ENCODE data around the gene TMEM131.
A peak's percentile ranks its signal among the peaks of the same experiment; 100 is the strongest.

Gene TMEM131

GRCh38 chr2:98006378-98006777 is 10.6 kb upstream of the TMEM131 start:
- Mint-ChIP-seq H3K4me1 (ENCODE audit: low read depth) (peaks cover 10% of the 10 kb centered on the region), H3K36me3 (ENCODE audit: low read depth) (no peaks in the 10 kb centered on the region), H3K27ac (no peak overlapping the region), H3K4me3 (no peak overlapping the region), H3K9me3 (no peaks in the 10 kb centered on the region), H3K27me3 (no peaks in the 10 kb centered on the region)
- no peak for DNase-seq

DNA sequence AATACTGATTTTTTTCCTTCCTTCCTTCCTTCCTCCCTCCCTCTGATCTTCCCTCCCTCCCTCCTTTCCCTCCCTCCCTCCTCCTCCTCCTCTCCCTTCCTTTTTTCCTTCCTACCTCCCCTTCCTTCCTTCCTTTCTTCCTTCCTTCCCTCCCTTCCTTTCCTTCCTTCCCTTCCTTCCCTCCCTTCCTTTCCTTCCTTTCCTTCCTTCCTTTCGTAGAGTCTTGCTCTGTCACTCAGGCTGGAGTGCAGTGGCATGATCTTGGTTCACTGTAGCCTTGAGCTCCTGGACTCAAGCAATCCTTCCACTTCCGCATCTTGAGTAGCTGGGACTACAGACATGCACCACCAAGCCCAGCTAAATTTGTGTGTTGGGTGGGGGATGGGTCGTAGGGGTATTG is 8.9 kb upstream of the TMEM131 start:
- no peaks in the 10 kb centered on the region for H3K27me3 Mint-ChIP-seq
- peaks cover under 1% of the 10 kb centered on the region for H3K4me1 Mint-ChIP-seq (ENCODE audit: low read depth)
- H3K36me3 Mint-ChIP-seq (ENCODE audit: low read depth) = no peaks in the 10 kb centered on the region
- H3K9me3 Mint-ChIP-seq = no peaks in the 10 kb centered on the region
- no peak overlapping the region for H3K27ac Mint-ChIP-seq
- H3K4me3 Mint-ChIP-seq = no peak overlapping the region
- DNase-seq = no peak

GRCh38 chr2:98004047-98004446 is 8.3 kb upstream of the TMEM131 start:
- no peaks in the 10 kb centered on the region for H3K27me3 Mint-ChIP-seq
- no peak for DNase-seq
- H3K9me3 Mint-ChIP-seq = no peaks in the 10 kb centered on the region
- no peak overlapping the region for H3K27ac Mint-ChIP-seq
- no peaks in the 10 kb centered on the region for H3K36me3 Mint-ChIP-seq (ENCODE audit: low read depth)
- H3K4me3 Mint-ChIP-seq = no peak overlapping the region
- no peaks in the 10 kb centered on the region for H3K4me1 Mint-ChIP-seq (ENCODE audit: low read depth)

- H3K27ac Mint-ChIP-seq = no peak overlapping the region
- H3K4me3 Mint-ChIP-seq = no peak overlapping the region
- H3K36me3 Mint-ChIP-seq (ENCODE audit: low read depth) = peaks cover 4% of the 10 kb centered on the region
- H3K27me3 Mint-ChIP-seq = no peaks in the 10 kb centered on the region
- H3K4me1 Mint-ChIP-seq (ENCODE audit: low read depth) = peaks cover 8% of the 10 kb centered on the region
- no peak for DNase-seq
- H3K9me3 Mint-ChIP-seq = no peaks in the 10 kb centered on the region
Measured at GRCh38 chr2:97999536-97999935, 3.8 kb upstream of the TMEM131 start.

- Mint-ChIP-seq H3K4me3 (no peak overlapping the region), H3K4me1 (ENCODE audit: low read depth) (peaks cover 17% of the 10 kb centered on the region)
Measured at GRCh38 chr2:97998431-97999005, 2.8 kb upstream of the TMEM131 start.

DNA sequence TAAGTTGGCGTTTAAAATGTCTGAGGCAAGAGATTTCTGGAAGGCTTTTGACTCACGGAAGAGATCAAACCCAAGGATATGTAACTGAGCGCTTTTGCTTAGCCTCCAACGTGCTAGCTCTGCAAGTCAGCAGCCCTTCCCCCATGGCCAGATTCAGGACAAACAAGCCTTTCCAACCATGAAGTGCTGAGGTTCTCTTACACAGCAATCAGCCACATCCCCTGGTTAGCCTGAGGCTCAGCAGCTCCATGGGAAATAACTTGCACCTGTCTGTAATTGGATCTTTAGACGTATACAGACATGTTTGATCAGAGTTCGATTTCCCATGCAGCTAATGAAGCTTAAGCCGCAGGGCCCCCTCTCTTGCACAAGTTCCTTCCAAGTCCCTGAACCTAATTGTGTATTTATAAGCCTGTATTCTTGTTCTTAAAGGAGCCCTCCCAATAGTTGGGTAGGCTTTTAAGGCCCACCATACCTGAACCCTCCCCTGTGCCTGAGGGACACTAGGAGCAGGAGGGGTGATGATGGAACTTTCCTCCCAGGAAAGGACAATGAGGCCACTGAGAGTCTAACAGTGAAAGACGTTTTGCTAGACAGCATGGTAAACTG is 2.1 kb upstream of the TMEM131 start:
- peaks cover 4% of the 10 kb centered on the region for H3K36me3 Mint-ChIP-seq (ENCODE audit: low read depth)
- peaks cover 24% of the 10 kb centered on the region for H3K4me1 Mint-ChIP-seq (ENCODE audit: low read depth)
- no peaks in the 10 kb centered on the region for H3K27me3 Mint-ChIP-seq
- H3K4me3 Mint-ChIP-seq = no peak overlapping the region
- H3K9me3 Mint-ChIP-seq = no peaks in the 10 kb centered on the region
- no peak overlapping the region for H3K27ac Mint-ChIP-seq
- no peak for DNase-seq

More at GRCh38 chr2:97998431-97999005, 2.8 kb upstream of the TMEM131 start:
- DNase-seq = no peak
- Mint-ChIP-seq H3K36me3 (ENCODE audit: low read depth) (peaks cover 4% of the 10 kb centered on the region), H3K27me3 (no peaks in the 10 kb centered on the region), H3K9me3 (no peaks in the 10 kb centered on the region), H3K27ac (no peak overlapping the region)

GRCh38 chr2:97996679-97997078 is 931 bp upstream of the TMEM131 start:
- Mint-ChIP-seq H3K9me3 (no peaks in the 10 kb centered on the region), H3K27me3 (no peaks in the 10 kb centered on the region), H3K4me1 (ENCODE audit: low read depth) (peaks cover 34% of the 10 kb centered on the region), H3K36me3 (ENCODE audit: low read depth) (peaks cover 4% of the 10 kb centered on the region), H3K27ac (peak overlapping the region; percentile 95), H3K4me3 (peak overlapping the region; percentile 82)
- DNase-seq = no peak

- H3K27ac Mint-ChIP-seq = peak overlapping the region; percentile 95
- H3K4me1 Mint-ChIP-seq (ENCODE audit: low read depth) = peaks cover 47% of the 10 kb centered on the region
- H3K9me3 Mint-ChIP-seq = no peaks in the 10 kb centered on the region
- DNase-seq = peak; percentile 79
- no peaks in the 10 kb centered on the region for H3K27me3 Mint-ChIP-seq
- H3K36me3 Mint-ChIP-seq (ENCODE audit: low read depth) = peaks cover 4% of the 10 kb centered on the region
- H3K4me3 Mint-ChIP-seq = peak overlapping the region; percentile 91
Measured at GRCh38 chr2:97995026-97995733, 568 bp downstream of the TMEM131 start.

GRCh38 chr2:97994476-97994875 is 1.3 kb downstream of the TMEM131 start:
- Mint-ChIP-seq H3K4me1 (ENCODE audit: low read depth) (peaks cover 54% of the 10 kb centered on the region), H3K36me3 (ENCODE audit: low read depth) (peaks cover 4% of the 10 kb centered on the region), H3K27ac (peak overlapping the region; percentile 94), H3K27me3 (no peaks in the 10 kb centered on the region), H3K4me3 (peak overlapping the region; percentile 91), H3K9me3 (no peaks in the 10 kb centered on the region)
- no peak for DNase-seq

DNA sequence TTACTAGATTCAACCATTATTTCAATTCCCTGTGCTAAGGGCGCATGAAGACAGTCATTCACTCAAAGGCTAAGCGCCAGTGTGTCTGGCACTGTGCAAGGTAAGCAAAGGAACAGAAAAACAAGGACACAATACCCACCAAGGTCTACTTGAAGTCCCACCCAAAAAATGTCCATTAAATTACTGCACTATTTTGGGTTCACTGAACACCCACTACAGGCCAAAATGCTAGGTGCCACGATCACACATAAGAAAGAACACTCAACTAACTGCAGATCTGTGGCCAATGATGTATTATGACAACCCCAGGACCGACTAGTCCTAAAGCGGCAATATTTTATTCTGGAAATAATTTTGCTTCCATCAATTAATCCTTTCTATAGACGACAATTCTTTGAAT is 1.8 kb downstream of the TMEM131 start:
- DNase-seq = no peak
- peaks cover 4% of the 10 kb centered on the region for H3K36me3 Mint-ChIP-seq (ENCODE audit: low read depth)
- no peaks in the 10 kb centered on the region for H3K9me3 Mint-ChIP-seq
- H3K27ac Mint-ChIP-seq = peak overlapping the region; percentile 94
- peak overlapping the region; percentile 91 for H3K4me3 Mint-ChIP-seq
- H3K27me3 Mint-ChIP-seq = no peaks in the 10 kb centered on the region
- peaks cover 57% of the 10 kb centered on the region for H3K4me1 Mint-ChIP-seq (ENCODE audit: low read depth)

- Mint-ChIP-seq H3K4me3 (peak overlapping the region; percentile 91), H3K4me1 (ENCODE audit: low read depth) (peaks cover 65% of the 10 kb centered on the region), H3K9me3 (peaks cover 4% of the 10 kb centered on the region), H3K27ac (peak overlapping the region; percentile 48), H3K36me3 (ENCODE audit: low read depth) (peaks cover 9% of the 10 kb centered on the region), H3K27me3 (no peaks in the 10 kb centered on the region)
- no peak for DNase-seq
Measured at GRCh38 chr2:97992836-97993825, 2.6 kb downstream of the TMEM131 start.

GRCh38 chr2:97991081-97991856 is 4.5 kb downstream of the TMEM131 start:
- DNase-seq = no peak
- no peaks in the 10 kb centered on the region for H3K27me3 Mint-ChIP-seq

DNA sequence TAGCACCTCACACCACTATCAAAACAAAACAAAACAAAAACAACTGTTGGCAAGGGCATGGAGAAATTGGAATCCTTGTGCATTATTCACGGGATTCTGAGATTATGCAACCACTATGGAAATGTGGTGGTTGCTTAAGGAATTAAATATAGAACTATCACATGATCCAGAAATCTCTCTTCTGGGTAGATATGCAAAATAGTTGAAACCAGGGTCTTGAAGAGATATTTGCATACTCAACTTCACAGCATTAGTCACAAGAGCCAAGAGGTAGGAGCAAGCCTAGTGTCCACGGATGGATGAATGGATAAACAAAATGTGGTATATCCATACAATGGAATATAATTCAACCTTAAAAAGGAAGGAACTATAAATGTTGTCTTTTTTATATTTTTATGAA is 7.0 kb downstream of the TMEM131 start:
- no peak for DNase-seq
- Mint-ChIP-seq H3K27me3 (no peaks in the 10 kb centered on the region), H3K4me3 (no peak overlapping the region), H3K4me1 (ENCODE audit: low read depth) (peaks cover 68% of the 10 kb centered on the region), H3K36me3 (ENCODE audit: low read depth) (peaks cover 20% of the 10 kb centered on the region), H3K9me3 (peaks cover 8% of the 10 kb centered on the region), H3K27ac (no peak overlapping the region)

More at GRCh38 chr2:97991081-97991856, 4.5 kb downstream of the TMEM131 start:
- Mint-ChIP-seq H3K27ac (no peak overlapping the region), H3K4me1 (ENCODE audit: low read depth) (peaks cover 74% of the 10 kb centered on the region), H3K4me3 (no peak overlapping the region), H3K9me3 (peaks cover 6% of the 10 kb centered on the region), H3K36me3 (ENCODE audit: low read depth) (peaks cover 18% of the 10 kb centered on the region)

- Mint-ChIP-seq H3K4me3 (no peak overlapping the region), H3K9me3 (peaks cover 8% of the 10 kb centered on the region), H3K4me1 (ENCODE audit: low read depth) (peaks cover 57% of the 10 kb centered on the region), H3K36me3 (ENCODE audit: low read depth) (peaks cover 31% of the 10 kb centered on the region), H3K27me3 (no peaks in the 10 kb centered on the region), H3K27ac (no peak overlapping the region)
- no peak for DNase-seq
Measured at GRCh38 chr2:97985998-97986397, 9.8 kb downstream of the TMEM131 start.

All from activated T-cell treated with anti-CD3 and anti-CD28 coated beads, Interleukin-2, amount 50 U/mL, for 24 hours (primary cell).